Inflammatory macrophage treated with lipopolysaccharide for 4 hours (primary cell): Measurements from ENCODE around the gene USB1.

Experiments
- DNase-seq: peaks from one replicate; pipeline ENCODE4 v3.0.0-alpha.2; 2020

The USB1 gene

GRCh38 chr16:58049232-58050185 lies 48.3 kb downstream of the USB1 start:
- DNase-seq, result no peak

GRCh38 chr16:58051296-58051695 lies 50.1 kb downstream of the USB1 start:
- DNase-seq, result no peak

DNA sequence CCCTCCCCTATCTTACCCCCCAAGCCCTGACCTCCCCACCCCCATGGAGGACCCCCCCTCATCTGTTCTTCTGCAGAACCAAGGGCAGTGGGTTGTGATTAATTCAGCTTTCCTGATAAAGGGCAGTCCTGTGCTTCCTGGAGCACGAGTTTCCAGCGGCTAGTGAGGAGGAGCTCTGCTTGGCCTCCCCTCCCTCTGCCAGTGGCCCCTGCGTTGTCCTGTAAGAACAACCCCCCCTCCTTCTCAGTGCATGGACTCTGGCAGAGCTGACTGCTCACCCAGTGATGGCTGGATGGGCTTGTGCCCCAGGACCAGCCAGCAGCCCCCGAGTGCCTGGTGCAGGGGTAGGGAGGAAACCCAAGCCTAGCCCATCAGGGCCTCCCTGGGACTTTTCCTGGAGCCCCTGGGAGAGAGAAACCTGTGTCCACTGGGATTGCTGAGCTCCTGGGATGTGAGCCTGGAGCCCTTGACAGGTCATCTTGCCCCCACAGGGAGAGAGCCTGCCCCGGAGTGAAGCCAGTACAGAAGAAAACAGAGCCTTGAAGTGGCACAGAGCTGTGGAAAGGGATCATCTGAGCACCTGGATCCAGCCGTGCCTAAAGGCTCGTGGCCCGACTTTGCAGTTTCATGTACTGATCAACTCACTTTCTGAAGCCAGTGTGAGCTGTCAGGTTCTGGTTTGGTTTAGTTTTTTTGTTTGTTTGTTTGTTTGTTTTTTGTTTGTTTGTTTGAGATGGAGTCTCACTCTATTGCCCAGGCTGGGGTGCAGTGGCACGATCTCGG lies 50.8 kb downstream of the USB1 start:
- DNase-seq, result no peak

DNA sequence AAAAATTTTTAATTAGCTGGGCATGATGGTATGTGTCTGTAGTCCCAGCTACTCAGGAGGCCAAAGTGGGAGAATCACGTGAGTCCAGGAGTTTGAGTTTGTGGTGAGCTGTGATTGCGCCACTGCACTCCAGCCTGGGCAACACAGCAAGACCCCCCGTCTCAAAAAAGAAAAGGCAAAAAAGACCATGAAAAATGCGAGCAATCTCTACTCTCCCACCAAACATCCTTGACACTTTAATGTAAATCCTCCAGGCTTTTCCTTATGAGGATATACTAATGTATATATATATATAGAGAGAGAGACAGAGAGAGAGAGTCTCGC lies 52.4 kb downstream of the USB1 start:
- DNase-seq, result no peak

DNA sequence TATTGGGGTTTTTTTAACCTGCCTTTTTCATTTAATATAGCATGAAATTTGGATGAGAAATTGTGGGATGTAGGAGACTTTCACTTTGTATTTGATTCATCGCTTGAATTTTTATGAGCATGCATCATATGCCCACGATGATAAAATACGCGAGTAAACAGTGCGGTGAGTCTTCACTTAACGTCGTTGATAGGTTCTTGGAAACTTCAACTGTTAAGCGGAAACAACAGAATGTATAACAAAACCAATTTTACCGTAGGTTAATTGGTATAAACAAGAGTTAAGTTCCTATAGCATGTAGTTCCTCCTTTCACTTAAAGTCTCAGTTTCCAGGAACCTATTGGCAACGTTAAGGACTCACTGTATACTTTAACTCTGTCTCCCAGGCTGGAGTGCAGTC lies 53.1 kb downstream of the USB1 start:
- DNase-seq, result peak; percentile 5

DNA sequence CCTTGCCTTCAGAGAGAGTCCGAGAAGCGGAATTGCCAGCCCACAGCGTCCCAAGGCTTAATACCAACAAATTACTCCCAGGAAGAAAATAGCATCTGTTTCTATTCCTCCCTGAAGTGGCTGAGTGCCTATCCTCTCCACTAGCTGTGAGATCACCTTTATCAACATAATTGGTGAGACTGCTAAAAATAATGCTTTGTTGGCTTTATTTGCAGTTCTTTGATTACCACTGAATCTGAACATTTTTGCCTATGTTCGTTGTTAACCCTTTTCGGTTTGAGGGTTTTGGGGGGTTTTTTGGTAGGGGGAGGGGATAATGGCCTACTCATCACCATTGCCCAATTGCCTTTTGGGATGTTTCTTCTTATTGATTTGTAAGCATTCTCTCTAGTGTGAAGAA lies 55.4 kb downstream of the USB1 start:
- DNase-seq, result no peak

GRCh38 chr16:58057121-58057520 lies 55.9 kb downstream of the USB1 start:
- DNase-seq, result no peak

- DNase-seq, result no peak
These were observed 56.6 kb downstream of the USB1 start for GRCh38 chr16:58057784-58058183.

- no peak for DNase-seq
These were observed 61.6 kb downstream of the USB1 start for GRCh38 chr16:58062821-58063220.

DNA sequence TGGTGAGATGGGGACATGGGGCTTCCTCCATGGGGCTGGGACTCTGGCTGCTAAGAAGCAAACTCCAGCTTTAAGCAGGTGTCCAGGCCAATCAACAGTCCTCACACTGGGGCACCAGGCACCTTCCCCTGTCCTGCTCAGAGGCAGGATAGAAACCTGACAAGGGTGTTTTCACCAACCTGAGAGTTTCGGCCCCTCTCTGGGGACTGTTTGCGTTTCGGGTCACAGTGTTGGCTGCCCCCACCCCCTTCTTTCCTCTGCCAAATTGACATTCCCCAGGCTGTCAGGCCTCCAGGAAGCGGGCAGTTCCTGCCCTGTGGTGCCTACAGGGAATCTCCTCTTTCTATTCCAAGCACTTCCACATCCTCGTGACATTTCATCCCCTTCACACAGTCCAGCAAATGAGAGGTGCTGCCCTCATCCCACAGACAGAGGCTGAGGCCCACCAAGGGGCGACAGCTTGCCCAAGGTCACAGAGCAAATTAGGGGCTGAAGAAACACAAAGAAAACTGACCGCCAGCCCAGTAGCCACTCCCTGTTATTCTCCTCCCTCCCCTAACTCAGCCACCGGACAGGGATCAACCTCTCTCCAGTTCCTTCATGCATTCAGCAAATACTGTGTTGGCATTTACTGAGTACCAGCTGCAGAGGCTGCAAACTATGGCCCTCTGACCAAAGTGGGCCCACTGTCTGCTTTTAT lies 62.3 kb downstream of the USB1 start:
- DNase-seq, result no peak

DNA sequence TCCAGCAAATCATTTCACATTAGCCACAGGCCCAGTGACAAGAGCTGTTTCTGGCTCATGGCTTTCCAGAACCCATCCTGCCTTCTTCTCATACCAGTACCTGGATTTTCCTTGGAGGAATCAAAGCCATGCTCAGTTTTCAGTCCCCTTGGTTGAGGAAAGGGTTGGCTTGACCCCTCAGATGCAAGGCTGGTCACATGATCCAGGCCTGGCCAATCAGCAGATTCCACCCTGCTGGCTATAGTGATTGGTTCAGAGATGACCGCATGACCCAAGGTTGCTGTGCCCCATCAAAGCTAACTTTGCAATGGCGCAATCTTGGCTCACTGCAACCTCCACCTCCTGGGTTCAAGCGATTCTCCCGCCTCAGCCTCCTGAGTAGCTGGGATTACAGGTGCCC lies 69.4 kb downstream of the USB1 start:
- DNase-seq, result no peak
